NCI-H774 (cell line): ENCODE measurements around the gene ZNF821.
"Not testable (repeated sequence)": the region's sequence is repeated elsewhere in the genome, so short reads cannot be mapped to it uniquely, and the experiment has no call there.

Experiments used
- DNase-seq: peaks from one replicate; lab custom pipeline; 2025; lab: John Stamatoyannopoulos, UW

Gene ZNF821

GRCh38 chr16:71855937-71856662 lies 27.9 kb downstream of the ZNF821 start:
- DNase-seq = no peak

- no peak for DNase-seq
These were observed 29.5 kb downstream of the ZNF821 start for GRCh38 chr16:71854369-71854948.

GRCh38 chr16:71853413-71853812 lies 30.6 kb downstream of the ZNF821 start:
- no peak for DNase-seq

- no peak for DNase-seq
These were observed 31.4 kb downstream of the ZNF821 start for GRCh38 chr16:71852561-71852960.

GRCh38 chr16:71852158-71852557 lies 31.8 kb downstream of the ZNF821 start:
- no peak for DNase-seq

GRCh38 chr16:71851746-71852145 lies 32.2 kb downstream of the ZNF821 start:
- no peak for DNase-seq

GRCh38 chr16:71848622-71849021 lies 35.4 kb downstream of the ZNF821 start:
- no peak for DNase-seq

- DNase-seq = no peak
These were observed 36.9 kb downstream of the ZNF821 start for GRCh38 chr16:71847096-71847495.

- no peak for DNase-seq
These were observed 37.6 kb downstream of the ZNF821 start for GRCh38 chr16:71846431-71846830.

GRCh38 chr16:71845639-71846430 lies 38.1 kb downstream of the ZNF821 start, which contains the start of gene ATXN1L:
Gene ATXN1L, plus strand, starts transcription at chr16:71845976. Its CDS starts 3,765 bp downstream, at chr16:71849741.
- peak; percentile 67 for DNase-seq

GRCh38 chr16:71843572-71843971 lies 40.4 kb downstream of the ZNF821 start:
- no peak for DNase-seq

GRCh38 chr16:71840052-71840451 lies 43.9 kb downstream of the ZNF821 start:
- DNase-seq = no peak

GRCh38 chr16:71837150-71837549 lies 46.8 kb downstream of the ZNF821 start:
- no peak for DNase-seq

GRCh38 chr16:71834291-71834690 lies 49.7 kb downstream of the ZNF821 start:
- no peak for DNase-seq

GRCh38 chr16:71832112-71832511 lies 51.9 kb downstream of the ZNF821 start:
- DNase-seq = not testable (repeated sequence)

GRCh38 chr16:71831698-71832097 lies 52.3 kb downstream of the ZNF821 start:
- not testable (repeated sequence) for DNase-seq

- no peak for DNase-seq
These were observed 53.6 kb downstream of the ZNF821 start for GRCh38 chr16:71830359-71830758.

GRCh38 chr16:71826533-71827017 lies 57.4 kb downstream of the ZNF821 start:
- no peak for DNase-seq

- not testable (repeated sequence) for DNase-seq
These were observed 66.9 kb downstream of the ZNF821 start for GRCh38 chr16:71817155-71817500.

- DNase-seq = no peak
These were observed 72.7 kb downstream of the ZNF821 start for GRCh38 chr16:71811261-71811803.

- DNase-seq = not testable (repeated sequence)
These were observed 73.8 kb downstream of the ZNF821 start for GRCh38 chr16:71810155-71810530.
